HG02571 (cell line): ENCODE measurements around the gene AFG3L2.
"Not testable (repeated sequence)": the region's sequence is repeated elsewhere in the genome, so short reads cannot be mapped to it uniquely, and the experiment has no call there.

Experiments
- ATAC-seq: cut with Tn5 transposase; IDR thresholded peaks from one replicate; pipeline ENCODE4 v1.9.1; 2021; ENCODE audit warnings: mild to moderate bottlenecking, moderate library complexity; ENCODE audit not compliant: unreplicated experiment

AFG3L2 gene

DNA sequence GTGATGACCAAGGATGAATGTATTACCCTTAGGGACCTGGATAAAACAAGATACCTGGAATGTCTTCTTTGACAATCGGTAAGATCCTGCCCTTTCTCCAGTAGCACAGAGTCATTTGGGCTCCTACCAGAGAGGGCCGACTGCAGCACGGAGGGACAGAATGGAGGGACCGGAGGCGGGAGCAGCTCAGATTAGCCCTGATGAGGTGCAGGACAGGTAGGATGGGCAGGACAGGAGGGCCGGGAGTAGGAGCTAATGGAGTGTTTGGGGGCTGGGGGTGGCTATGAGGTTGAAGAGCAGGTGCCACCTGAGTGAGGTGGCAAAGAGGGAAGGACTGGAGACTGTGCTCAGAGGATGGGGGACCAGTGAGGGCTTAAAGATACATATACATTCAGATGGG is 20.8 kb upstream of the AFG3L2 start:
- no peak for ATAC-seq

GRCh38 chr18:12397254-12397653 is 20.2 kb upstream of the AFG3L2 start:
- no peak for ATAC-seq

DNA sequence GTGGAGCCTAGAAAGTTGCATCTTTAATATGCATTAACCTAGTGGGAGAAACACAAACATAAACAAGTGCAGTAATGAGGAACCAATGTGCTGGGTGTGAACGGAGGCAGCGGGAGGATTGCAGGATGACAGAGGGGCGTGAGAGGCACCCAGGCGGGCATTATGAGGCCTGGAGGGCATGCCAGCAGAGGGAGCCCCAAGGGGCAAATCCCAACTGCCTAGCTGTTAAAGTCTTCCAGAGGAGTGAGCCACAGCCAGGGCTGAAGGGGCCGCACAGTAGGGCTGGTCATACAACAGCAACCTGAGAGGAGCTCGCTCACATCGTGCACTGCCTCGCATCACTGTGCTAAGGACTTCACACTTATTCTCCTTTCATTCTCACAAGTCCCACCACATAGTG is 17.4 kb upstream of the AFG3L2 start:
- no peak for ATAC-seq

- ATAC-seq = no peak
Measured at GRCh38 chr18:12393998-12394397, 17.0 kb upstream of the AFG3L2 start.

- no peak for ATAC-seq
Measured at GRCh38 chr18:12393510-12393909, 16.5 kb upstream of the AFG3L2 start.

DNA sequence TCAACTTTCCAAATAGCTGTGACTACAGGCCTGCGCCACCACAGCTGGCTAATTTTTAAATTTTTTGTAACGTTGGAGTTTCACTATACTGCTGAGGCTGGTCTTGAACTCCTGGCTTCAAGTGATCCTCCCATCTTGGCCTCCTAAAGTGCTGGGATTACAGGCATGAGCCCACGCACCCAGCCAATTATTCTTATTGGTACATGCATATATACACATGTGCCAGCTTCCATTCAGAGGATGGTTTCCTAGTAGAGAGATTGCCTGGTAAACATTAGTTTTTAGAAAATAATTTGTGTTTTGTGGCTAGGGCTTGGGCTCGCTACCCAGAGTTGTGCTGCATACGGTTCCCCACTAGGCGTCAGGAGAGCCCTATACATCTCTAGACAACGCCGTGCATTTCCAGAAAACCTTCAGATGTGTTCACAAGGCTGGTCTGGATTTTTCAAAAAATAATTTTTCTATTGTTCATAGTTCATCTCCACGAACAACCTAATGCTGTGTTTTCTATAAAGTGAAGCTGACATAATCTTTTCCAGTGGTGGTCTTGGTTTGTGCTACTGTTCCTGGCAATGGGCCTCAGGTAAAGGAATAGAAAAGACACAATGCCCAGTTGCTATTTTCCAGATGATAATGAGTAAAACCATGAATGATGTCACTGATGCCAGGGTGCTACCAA is 14.6 kb upstream of the AFG3L2 start:
- no peak for ATAC-seq

GRCh38 chr18:12388442-12388841 is 11.4 kb upstream of the AFG3L2 start:
- no peak for ATAC-seq

GRCh38 chr18:12384261-12384660 is 7.2 kb upstream of the AFG3L2 start:
- ATAC-seq = no peak

DNA sequence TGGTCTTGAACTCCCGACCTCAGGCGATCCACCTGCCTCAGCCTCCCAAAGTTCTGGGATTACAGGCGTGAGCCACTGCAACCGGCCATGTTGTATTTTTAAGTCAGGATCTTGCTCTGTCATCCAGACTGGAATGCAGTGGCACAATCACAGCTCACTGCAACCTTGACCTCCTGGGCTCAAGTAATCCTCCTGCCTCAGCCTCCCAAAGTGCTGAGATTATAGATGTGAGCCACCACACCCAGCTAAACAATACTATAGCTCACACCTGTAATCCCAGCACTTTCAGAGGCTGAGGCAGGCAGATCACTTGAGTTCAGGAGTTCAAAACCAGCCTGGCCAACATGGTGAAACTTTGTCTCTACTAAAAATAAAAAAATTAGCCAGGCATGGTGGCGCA is 6.7 kb upstream of the AFG3L2 start:
- ATAC-seq = not testable (repeated sequence)

DNA sequence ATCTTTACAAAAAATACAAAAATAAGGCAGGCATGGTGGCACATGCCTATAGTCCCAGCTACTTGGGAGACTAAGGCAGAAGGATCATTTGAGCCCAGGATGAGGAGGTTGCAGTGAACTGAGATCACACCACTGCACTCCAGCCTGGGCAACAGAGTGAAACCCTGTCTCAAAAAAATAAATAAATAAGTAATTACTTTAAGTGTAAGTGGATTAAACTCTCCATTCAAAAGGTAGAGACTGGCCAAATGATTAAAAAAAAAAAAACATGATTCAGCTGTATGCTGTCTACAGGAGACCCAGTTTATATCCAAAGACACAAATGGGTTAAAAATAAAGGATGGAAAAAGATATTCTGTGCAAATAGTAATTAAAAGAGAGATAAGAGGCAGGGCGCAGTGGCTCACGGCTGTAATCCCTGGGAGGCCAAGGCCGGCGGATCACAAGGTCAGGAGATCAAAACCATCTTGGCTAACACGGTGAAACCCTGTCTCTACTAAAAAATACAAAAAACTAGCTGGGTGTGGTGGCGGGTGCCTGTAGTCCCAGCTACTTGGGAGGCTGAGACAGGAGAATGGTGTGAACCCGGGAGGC is 5.3 kb upstream of the AFG3L2 start:
- ATAC-seq = not testable (repeated sequence)

DNA sequence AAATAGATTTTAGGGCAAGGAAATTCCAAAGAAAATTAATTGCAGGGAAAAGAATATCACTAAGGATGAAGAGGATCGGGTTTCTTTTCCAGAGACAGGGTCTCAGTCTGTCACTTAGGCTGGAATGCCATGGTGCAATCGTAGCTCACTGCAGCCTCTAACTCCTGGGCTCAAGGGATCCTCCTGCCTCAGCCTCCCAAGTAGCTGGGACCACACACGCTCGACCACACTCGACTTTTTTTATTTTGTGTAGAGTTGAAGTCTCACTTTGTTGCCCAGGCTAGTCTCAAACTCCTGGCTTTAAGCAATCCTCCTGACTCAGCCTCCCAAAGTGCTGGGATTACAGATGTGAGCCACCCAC is 1.2 kb upstream of the AFG3L2 start:
- ATAC-seq = not testable (repeated sequence)

DNA sequence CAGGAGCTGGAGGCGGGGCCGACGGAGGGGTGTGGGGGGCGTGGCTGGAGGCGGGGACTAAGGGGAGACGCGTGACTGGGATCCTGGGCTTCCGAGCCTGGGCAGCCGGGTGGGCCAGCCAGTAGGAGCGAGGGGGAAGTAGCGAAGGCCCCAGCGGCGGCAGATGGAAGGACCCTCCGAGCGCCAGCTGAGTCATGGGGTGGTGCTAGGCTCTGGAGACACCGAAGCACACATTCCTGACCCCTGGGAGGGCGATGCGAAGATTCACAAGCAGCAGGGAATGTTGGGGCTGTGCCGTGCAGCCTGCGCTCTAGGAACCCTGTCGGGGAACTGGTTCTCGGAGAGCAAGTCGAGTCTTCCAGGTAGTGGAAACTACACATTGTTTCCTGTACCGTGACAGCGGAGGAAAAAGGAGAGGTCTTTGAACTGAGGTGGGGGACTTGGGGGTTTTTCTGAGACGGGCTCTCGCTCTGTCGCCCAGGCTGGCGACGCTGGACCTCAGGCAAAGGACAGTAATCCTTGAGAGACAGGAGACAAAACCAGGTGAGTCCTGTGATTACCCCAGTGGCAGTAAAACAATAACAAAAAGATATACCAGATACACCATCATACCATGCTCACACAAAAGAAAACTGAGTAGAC is 650 bp upstream of the AFG3L2 start:
- peak; percentile 56 for ATAC-seq

DNA sequence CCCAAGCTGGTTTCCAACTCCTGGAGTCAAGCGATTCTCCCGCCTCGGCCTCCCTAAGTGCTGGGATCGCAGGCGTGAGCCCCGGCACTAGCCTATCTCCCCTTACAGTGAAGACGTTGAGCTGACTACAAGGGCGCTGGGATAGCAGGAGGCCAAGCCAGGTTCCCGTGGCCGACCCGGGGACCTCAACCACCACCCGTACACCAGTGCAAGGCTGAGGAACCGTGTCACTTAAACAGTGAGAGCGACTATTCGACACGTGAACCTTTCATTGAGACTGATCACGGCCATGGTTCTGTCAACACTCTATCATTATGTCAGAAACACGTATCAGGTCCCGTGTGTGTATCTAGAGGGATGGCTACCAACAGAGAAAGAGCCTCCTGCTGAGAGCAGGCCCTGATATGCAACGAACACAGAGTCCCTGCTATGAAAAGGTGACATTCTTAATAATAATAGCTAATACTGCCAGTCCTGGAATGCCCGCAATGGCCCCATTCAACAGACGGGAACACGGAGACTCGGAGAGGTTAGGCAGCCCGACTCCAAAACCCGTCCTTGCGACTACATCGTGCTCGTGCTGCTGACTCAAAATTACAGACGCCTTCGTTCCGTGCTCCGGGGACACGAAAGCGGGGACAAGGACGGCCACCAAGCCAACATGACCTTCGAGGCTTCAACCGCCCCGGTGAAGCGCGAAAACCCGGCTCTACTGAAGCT is 833 bp downstream of the AFG3L2 start:
- peak; percentile 3 for ATAC-seq

GRCh38 chr18:12374401-12374800 is 2.6 kb downstream of the AFG3L2 start:
- no peak for ATAC-seq

DNA sequence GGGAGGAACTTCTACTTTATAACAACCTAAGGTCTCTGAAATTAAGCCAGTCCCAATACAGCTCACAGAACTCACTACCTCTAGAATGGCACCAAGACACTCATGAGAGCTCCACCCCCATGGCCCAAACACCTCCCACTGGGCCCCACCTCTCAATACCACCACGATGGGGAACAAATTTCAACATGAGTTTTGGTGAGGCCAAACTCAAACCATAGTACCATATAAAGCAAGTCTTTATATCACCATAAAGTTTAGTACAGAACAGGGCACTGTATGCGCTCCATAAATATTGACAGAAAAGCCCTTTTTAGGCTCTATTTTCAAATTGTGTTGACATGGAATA is 3.3 kb downstream of the AFG3L2 start:
- ATAC-seq = no peak

GRCh38 chr18:12373116-12373770 is 3.8 kb downstream of the AFG3L2 start:
- ATAC-seq = no peak

DNA sequence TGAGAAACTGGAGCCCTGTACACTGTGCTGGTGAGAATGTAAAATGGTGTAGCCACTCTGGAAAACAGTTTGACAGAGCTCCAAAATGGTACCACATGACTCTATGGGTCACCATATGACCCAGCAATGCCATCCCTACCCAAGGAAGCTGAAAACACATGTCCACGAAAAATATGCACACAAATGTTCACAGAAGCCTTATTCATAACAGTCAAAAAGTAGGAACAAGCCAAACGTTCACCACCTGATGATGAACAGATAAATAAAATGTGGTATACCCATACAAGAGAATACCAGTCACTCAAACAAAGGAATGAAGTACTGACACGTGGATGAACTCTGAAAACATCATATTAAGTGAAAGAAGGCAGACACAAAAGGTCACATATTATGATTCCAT is 4.6 kb downstream of the AFG3L2 start:
- no peak for ATAC-seq

- ATAC-seq = no peak
Measured at GRCh38 chr18:12371590-12371989, 5.4 kb downstream of the AFG3L2 start.

DNA sequence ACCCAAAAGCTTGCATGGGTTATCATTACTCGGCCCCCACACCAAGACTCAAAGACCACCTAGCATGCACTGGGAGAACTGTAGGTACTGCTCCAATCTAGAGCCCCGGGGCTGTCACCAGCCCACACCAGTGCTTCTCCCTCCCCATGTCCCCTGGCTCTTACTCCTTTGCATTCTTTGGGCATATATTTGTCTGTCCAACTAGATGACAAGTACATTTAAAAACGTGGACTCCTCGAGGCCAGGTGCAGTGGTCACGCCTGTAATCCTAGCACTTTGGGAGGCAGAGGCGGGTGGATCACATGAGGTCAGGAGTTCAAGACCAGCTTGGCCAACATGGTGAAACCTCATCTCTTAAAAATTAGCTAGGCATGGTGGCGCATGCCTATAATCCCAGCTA is 7.8 kb downstream of the AFG3L2 start:
- no peak for ATAC-seq

- no peak for ATAC-seq
Measured at GRCh38 chr18:12366784-12367183, 10.2 kb downstream of the AFG3L2 start.

DNA sequence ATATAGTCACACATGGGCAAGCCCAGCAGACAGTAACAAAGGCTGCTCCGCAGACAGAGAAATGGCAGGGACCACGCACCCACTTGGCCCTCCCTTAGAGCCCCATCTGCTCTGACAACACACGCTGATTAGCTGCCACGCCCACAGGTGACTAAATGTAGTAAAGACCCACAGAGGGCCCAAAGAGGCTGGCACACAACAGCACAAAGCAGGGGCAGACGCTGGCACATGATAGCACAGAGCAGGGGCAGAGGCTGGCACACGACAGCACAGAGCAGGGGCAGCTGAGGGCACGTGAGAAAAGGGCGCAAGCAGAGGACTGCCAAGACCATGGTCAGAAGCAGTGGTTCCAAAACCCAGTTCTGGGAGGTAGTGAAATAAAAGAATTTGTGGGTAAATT is 10.6 kb downstream of the AFG3L2 start:
- no peak for ATAC-seq
